ENCODE measurements around the gene PFKFB2. TPM values are rescaled to one million over a fixed set of nuclear protein-coding genes. Genes with fewer than 3 reads are reported as not detected.

PFKFB2 gene
- total RNA-seq, 2 experiments from 2014 or later, result 1.5 to 1.7 TPM

GRCh38 chr1:207079706-207080241 lies 26.7 kb downstream of the PFKFB2 start:
- H3K27me3 Mint-ChIP-seq, result peaks cover 54% of the 10 kb centered on the region
- no peak overlapping the region for H3K27ac Mint-ChIP-seq
- peaks cover 7% of the 10 kb centered on the region for H3K4me1 Mint-ChIP-seq
- no peak overlapping the region for H3K4me3 Mint-ChIP-seq
- no peaks in the 10 kb centered on the region for H3K36me3 Mint-ChIP-seq (ENCODE audit: low read depth)
- H3K9me3 Mint-ChIP-seq, result no peaks in the 10 kb centered on the region
- POLR2A ChIA-PET, result interaction anchor here (1.2 kb wide), 1 partner anchor 30 kb away, joined by 3 read pairs; no protein-coding TSS in a partner anchor
- DNase-seq, result no peak
- CTCF ChIA-PET, result interaction anchor here (0.9 to 3.3 kb wide), 9 partner anchors 9 to 420 kb away, joined by 3 to 13 read pairs (median 6); partner anchors contain the start of genes C4BPB and PFKFB2

DNA sequence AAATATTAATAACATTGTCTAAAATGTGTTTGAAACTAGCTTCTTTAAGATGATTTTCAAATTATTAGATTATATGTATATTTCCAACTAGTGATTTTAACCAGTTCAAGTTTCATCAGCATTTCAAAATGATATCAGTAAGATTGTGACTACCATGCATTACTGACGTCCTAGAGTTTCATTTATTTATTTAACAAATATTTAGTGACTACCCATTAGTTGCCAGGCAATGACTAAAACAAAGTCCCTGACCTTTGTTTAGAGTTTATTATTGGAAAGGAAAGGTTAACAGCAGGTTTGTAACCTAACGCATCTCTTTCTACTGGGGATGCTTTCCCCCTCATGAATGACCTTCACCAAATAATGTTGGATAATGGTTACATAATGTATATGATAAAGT lies 28.0 kb downstream of the PFKFB2 start:
- no peak for DNase-seq
- Mint-ChIP-seq H3K36me3 (ENCODE audit: low read depth) (no peaks in the 10 kb centered on the region), H3K4me1 (peaks cover 13% of the 10 kb centered on the region), H3K9me3 (no peaks in the 10 kb centered on the region), H3K4me3 (no peak overlapping the region), H3K27ac (no peak overlapping the region), H3K27me3 (peaks cover 51% of the 10 kb centered on the region)
- POLR2A ChIA-PET, result no interaction called here
- CTCF ChIA-PET, result interaction anchor here (1.2 to 3.3 kb wide), 7 partner anchors 8 to 419 kb away, joined by 3 to 13 read pairs (median 6); partner anchors contain the start of genes C4BPB and PFKFB2

- no peak overlapping the region for H3K27ac Mint-ChIP-seq
These were observed 28.7 kb downstream of the PFKFB2 start for GRCh38 chr1:207081806-207082205.

DNA sequence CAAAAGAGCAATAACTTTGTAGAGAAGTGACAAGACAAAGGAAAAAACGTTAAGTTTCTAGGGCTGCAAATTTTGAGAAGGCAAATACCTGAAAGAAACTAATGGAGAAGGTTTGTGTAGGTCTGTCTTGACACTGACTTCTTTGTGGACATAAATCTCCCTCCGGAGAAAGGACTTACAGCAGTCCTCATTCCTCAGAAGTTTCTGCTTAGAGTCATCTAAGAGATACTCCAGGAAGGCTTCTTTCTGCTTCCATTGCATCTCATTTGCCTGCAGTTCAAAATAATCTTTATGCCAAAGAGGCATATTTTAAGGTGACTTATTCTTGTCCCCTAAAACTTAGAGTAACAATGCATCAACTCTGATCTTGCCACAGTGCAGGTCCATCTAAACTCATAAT lies 31.2 kb downstream of the PFKFB2 start:
- POLR2A ChIA-PET, result interaction anchor here (0.9 to 1.0 kb wide), 2 partner anchors 251 to 321 kb away, joined by 3 to 5 read pairs; no protein-coding TSS in a partner anchor
- Mint-ChIP-seq H3K9me3 (no peaks in the 10 kb centered on the region), H3K4me3 (no peak overlapping the region), H3K4me1 (peaks cover 13% of the 10 kb centered on the region), H3K27me3 (peaks cover 45% of the 10 kb centered on the region), H3K27ac (no peak overlapping the region), H3K36me3 (ENCODE audit: low read depth) (no peaks in the 10 kb centered on the region)
- no peak for DNase-seq
- CTCF ChIA-PET, result interaction anchor here (0.6 to 3.7 kb wide), 17 partner anchors 9 to 417 kb away, joined by 3 to 56 read pairs (median 5); partner anchors contain the start of genes CD55, PFKFB2 and YOD1

More at GRCh38 chr1:207081806-207082205, 28.7 kb downstream of the PFKFB2 start:
- no peak for DNase-seq
- H3K9me3 Mint-ChIP-seq, result no peaks in the 10 kb centered on the region
- H3K4me1 Mint-ChIP-seq, result peaks cover 13% of the 10 kb centered on the region
- peaks cover 50% of the 10 kb centered on the region for H3K27me3 Mint-ChIP-seq
- ChIA-PET POLR2A (no interaction called here), CTCF (interaction anchor here (1.2 to 3.7 kb wide), 3 partner anchors 32 to 418 kb away, joined by 3 to 56 read pairs (median 20); partner anchors contain the start of gene YOD1)
- H3K36me3 Mint-ChIP-seq (ENCODE audit: low read depth), result no peaks in the 10 kb centered on the region
- H3K4me3 Mint-ChIP-seq, result no peak overlapping the region

GRCh38 chr1:207084701-207085180 lies 31.7 kb downstream of the PFKFB2 start:
- ChIA-PET POLR2A (interaction anchor here (1.0 kb wide), 1 partner anchor 320 kb away, joined by 5 read pairs; no protein-coding TSS in a partner anchor), CTCF (interaction anchor here (0.6 to 3.7 kb wide), 17 partner anchors 9 to 417 kb away, joined by 3 to 56 read pairs (median 5); partner anchors contain the start of genes CD55, PFKFB2 and YOD1)
- no peak overlapping the region for H3K27ac Mint-ChIP-seq
- peaks cover 45% of the 10 kb centered on the region for H3K27me3 Mint-ChIP-seq
- H3K4me1 Mint-ChIP-seq, result peaks cover 18% of the 10 kb centered on the region
- DNase-seq, result peak; percentile 59
- H3K9me3 Mint-ChIP-seq, result no peaks in the 10 kb centered on the region
- H3K4me3 Mint-ChIP-seq, result no peak overlapping the region
- no peaks in the 10 kb centered on the region for H3K36me3 Mint-ChIP-seq (ENCODE audit: low read depth)

DNA sequence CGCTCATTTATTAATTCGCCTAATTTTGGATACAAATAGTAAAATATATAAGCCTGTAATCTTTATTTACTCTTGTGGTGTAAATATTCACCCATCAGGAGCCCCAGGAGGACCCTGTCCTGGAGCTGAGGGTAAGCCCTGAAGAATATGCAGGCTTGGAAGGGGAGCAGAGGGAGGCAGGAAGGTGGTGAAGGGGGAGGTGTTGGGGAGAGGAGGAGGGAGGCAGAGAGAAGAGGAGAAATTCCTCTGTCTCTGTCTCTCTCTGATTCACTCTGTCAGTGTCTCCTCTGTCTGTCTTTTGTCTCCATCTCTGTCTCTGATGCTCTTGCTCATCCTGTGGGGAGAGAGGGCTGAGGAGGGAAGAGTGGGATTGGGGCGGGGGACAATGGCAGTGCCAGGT lies 32.8 kb downstream of the PFKFB2 start:
- H3K9me3 Mint-ChIP-seq, result no peaks in the 10 kb centered on the region
- peaks cover 42% of the 10 kb centered on the region for H3K27me3 Mint-ChIP-seq
- ChIA-PET CTCF (interaction anchor here (1.1 kb wide), 1 partner anchor 319 kb away, joined by 4 read pairs; no protein-coding TSS in a partner anchor), POLR2A (no interaction called here)
- no peak for DNase-seq
- H3K36me3 Mint-ChIP-seq (ENCODE audit: low read depth), result no peaks in the 10 kb centered on the region
- no peak overlapping the region for H3K27ac Mint-ChIP-seq
- peaks cover 18% of the 10 kb centered on the region for H3K4me1 Mint-ChIP-seq
- no peak overlapping the region for H3K4me3 Mint-ChIP-seq

- no peak overlapping the region for H3K27ac Mint-ChIP-seq
- no peak overlapping the region for H3K4me3 Mint-ChIP-seq
- H3K36me3 Mint-ChIP-seq (ENCODE audit: low read depth), result no peaks in the 10 kb centered on the region
- H3K27me3 Mint-ChIP-seq, result peaks cover 22% of the 10 kb centered on the region
- ChIA-PET CTCF (interaction anchor here (1.6 to 1.9 kb wide), 2 partner anchors 8 to 10 kb away, joined by 3 to 5 read pairs; no protein-coding TSS in a partner anchor), POLR2A (no interaction called here)
- peaks cover 18% of the 10 kb centered on the region for H3K4me1 Mint-ChIP-seq
- no peak for DNase-seq
- no peaks in the 10 kb centered on the region for H3K9me3 Mint-ChIP-seq
These were observed 35.1 kb downstream of the PFKFB2 start for GRCh38 chr1:207088161-207088560.

- peaks cover 17% of the 10 kb centered on the region for H3K4me1 Mint-ChIP-seq
- no peak within 1 kb of the TSS for H3K27ac Mint-ChIP-seq
- H3K9me3 Mint-ChIP-seq, result no peaks in the 10 kb centered on the region
- H3K4me3 Mint-ChIP-seq, result peak within 1 kb of the TSS; percentile 33
- H3K36me3 Mint-ChIP-seq (ENCODE audit: low read depth), result no peaks in the 10 kb centered on the region
- DNase-seq, result no peak
- H3K27me3 Mint-ChIP-seq, result peaks cover 15% of the 10 kb centered on the region
- ChIA-PET POLR2A (interaction anchor here (0.8 to 1.1 kb wide), 2 partner anchors 233 to 407 kb away, joined by 3 to 4 read pairs; partner anchors contain the start of genes CD55 and CR1), CTCF (interaction anchor here (1.0 to 1.9 kb wide), 5 partner anchors 9 to 411 kb away, joined by 3 to 8 read pairs (median 5); no protein-coding TSS in a partner anchor)
These were observed 35.9 kb downstream of the PFKFB2 start, which contains the start of gene C4BPB for GRCh38 chr1:207088701-207089626. C4BPB (plus strand) TSS chr1:207088860; CDS start chr1:207089532, 672 bp downstream.

- H3K27ac Mint-ChIP-seq, result no peak overlapping the region
- H3K4me3 Mint-ChIP-seq, result peak overlapping the region; percentile 33
- H3K27me3 Mint-ChIP-seq, result peaks cover 7% of the 10 kb centered on the region
- no peaks in the 10 kb centered on the region for H3K9me3 Mint-ChIP-seq
- CTCF ChIA-PET, result interaction anchor here (1.0 to 1.9 kb wide), 4 partner anchors 10 to 410 kb away, joined by 3 to 8 read pairs (median 6); no protein-coding TSS in a partner anchor
- POLR2A ChIA-PET, result interaction anchor here (0.8 to 1.1 kb wide), 2 partner anchors 232 to 406 kb away, joined by 3 to 4 read pairs; partner anchors contain the start of genes CD55 and CR1
- DNase-seq, result no peak
- H3K36me3 Mint-ChIP-seq (ENCODE audit: low read depth), result no peaks in the 10 kb centered on the region
- H3K4me1 Mint-ChIP-seq, result peaks cover 16% of the 10 kb centered on the region
These were observed 36.7 kb downstream of the PFKFB2 start for GRCh38 chr1:207089627-207090355.

GRCh38 chr1:207091200-207091908 lies 38.3 kb downstream of the PFKFB2 start:
- Mint-ChIP-seq H3K4me1 (peaks cover 14% of the 10 kb centered on the region), H3K27ac (no peak overlapping the region), H3K9me3 (no peaks in the 10 kb centered on the region), H3K4me3 (no peak overlapping the region), H3K27me3 (peaks cover 3% of the 10 kb centered on the region), H3K36me3 (ENCODE audit: low read depth) (peaks cover 3% of the 10 kb centered on the region)
- CTCF ChIA-PET, result no interaction called here
- DNase-seq, result no peak
- POLR2A ChIA-PET, result no interaction called here

DNA sequence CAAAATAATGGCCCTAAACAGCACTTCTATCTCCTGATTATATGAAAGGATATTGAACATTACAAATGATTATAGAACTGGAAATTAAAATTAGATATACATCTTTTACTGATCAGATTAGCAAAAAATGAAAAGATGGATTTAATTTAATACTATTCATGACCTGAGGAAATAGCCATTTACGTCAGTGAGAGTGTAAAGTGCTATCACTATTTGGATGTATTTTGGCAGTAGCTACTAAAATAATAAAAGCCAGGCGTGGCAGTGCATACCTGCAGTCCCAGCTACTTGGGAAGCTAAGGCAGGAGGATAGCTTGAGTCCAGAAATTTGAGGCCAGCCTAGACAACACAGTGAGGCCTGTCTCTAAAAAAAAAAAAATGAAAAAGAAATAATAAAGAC lies 40.9 kb downstream of the PFKFB2 start:
- Mint-ChIP-seq H3K27me3 (peaks cover 3% of the 10 kb centered on the region), H3K4me3 (no peak overlapping the region), H3K36me3 (ENCODE audit: low read depth) (peaks cover 11% of the 10 kb centered on the region), H3K9me3 (peaks cover 3% of the 10 kb centered on the region), H3K4me1 (peaks cover 30% of the 10 kb centered on the region), H3K27ac (no peak overlapping the region)
- POLR2A ChIA-PET, result no interaction called here
- CTCF ChIA-PET, result interaction anchor here (0.7 to 0.9 kb wide), 2 partner anchors 10 to 312 kb away, joined by 3 read pairs; no protein-coding TSS in a partner anchor
- no peak for DNase-seq

Measured in activated CD4-positive, alpha-beta memory T cell treated with anti-CD3 and anti-CD28 coated beads, Interleukin-2, amount 10 ng/mL, durations not matched to agents 7 days and 5 days (primary cell).